PFSK-1 (cell line): Measurements from ENCODE around the gene BMP15.

ENCODE experiments used
- FOXP2 ChIP-seq: optimal IDR thresholded peaks from 2 replicates; pipeline ENCODE3; 2011; ENCODE audit warnings: borderline replicate concordance, control low read depth, inconsistent platforms; ENCODE audit not compliant: insufficient read depth; ENCODE audit errors: extremely low read length, extremely low read depth
- POLR2AphosphoS5 ChIP-seq: IDR thresholded peaks from 2 replicates; pipeline ENCODE4 v1.6.1; 2012; ENCODE audit warnings: low read depth, mild to moderate bottlenecking, control low read depth, low read length, moderate library complexity
- SIN3A ChIP-seq: IDR thresholded peaks from 2 replicates; pipeline ENCODE4 v1.6.1; 2012; ENCODE audit warnings: mild to moderate bottlenecking, low read length, moderate library complexity, borderline replicate concordance; ENCODE audit not compliant: insufficient read depth
- TAF1 ChIP-seq: IDR thresholded peaks from 2 replicates; pipeline ENCODE4 v1.6.1; 2012; ENCODE audit warnings: low read length, control low read depth, borderline replicate concordance; ENCODE audit not compliant: insufficient read depth
- TF ChIP-seq, protein P1 (sequence below), 2 experiments: IDR thresholded peaks; 2 replicates each; pipeline versions ENCODE4 v1.6.1 to v1.8.0; 2011 to 2012; ENCODE audit warnings: low read depth in 2 of 2, low read length in 2 of 2, control low read depth in 1 of 2, inconsistent platforms in 1 of 2, mild to moderate bottlenecking in 1 of 2, moderate library complexity in 1 of 2; ENCODE audit not compliant: insufficient read depth in 1 of 2

The BMP15 gene

DNA sequence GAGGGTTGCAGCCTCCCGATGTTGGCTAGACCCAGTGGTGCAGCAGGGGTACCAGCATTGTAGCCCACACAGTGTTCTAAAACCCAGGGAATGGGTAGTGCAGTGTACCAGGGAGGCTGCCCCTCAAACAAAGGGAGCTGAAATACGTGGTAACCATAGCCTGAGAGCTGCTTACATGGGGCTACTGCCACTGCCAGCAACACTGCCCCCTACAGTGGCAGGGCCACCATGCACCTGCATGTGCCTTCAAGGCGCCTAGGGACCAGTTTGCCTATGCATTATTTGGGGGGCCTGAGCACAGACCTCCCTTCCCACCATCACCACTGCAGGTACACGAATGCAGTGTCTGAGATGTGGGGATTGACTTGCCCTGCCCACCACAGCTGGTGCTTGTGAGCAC, 21.0 kb upstream of the BMP15 start:
- TF ChIP-seq, protein P1, sequence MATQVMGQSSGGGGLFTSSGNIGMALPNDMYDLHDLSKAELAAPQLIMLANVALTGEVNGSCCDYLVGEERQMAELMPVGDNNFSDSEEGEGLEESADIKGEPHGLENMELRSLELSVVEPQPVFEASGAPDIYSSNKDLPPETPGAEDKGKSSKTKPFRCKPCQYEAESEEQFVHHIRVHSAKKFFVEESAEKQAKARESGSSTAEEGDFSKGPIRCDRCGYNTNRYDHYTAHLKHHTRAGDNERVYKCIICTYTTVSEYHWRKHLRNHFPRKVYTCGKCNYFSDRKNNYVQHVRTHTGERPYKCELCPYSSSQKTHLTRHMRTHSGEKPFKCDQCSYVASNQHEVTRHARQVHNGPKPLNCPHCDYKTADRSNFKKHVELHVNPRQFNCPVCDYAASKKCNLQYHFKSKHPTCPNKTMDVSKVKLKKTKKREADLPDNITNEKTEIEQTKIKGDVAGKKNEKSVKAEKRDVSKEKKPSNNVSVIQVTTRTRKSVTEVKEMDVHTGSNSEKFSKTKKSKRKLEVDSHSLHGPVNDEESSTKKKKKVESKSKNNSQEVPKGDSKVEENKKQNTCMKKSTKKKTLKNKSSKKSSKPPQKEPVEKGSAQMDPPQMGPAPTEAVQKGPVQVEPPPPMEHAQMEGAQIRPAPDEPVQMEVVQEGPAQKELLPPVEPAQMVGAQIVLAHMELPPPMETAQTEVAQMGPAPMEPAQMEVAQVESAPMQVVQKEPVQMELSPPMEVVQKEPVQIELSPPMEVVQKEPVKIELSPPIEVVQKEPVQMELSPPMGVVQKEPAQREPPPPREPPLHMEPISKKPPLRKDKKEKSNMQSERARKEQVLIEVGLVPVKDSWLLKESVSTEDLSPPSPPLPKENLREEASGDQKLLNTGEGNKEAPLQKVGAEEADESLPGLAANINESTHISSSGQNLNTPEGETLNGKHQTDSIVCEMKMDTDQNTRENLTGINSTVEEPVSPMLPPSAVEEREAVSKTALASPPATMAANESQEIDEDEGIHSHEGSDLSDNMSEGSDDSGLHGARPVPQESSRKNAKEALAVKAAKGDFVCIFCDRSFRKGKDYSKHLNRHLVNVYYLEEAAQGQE (IDR thresholded peaks at IDR 0.05; ENCODE audit: insufficient read depth in 1 of 2, low read depth in 2 of 2, low read length in 2 of 2) = no peak
- TF ChIP-seq POLR2AphosphoS5 = no peak
- no peak for TF ChIP-seq SIN3A
- TF ChIP-seq TAF1 = no peak
- TF ChIP-seq FOXP2 = no peak

DNA sequence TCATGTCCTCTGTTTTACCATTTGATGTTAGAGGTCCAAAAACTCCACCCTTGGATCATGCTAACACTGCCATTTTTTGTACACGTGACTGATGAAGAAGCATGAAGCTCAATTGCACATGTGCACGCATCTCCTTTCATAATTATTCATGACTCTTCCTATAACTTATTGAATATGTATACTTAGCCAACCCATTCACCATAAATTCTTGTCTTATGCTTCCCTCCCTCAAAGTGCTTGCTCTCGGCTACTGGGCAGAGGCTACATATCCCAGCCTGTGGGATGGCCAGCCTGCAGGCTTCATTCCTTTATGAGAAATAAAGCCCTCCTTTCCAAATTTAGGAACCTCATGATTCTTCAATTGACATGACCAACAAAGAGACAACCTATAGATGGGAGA, 17.5 kb upstream of the BMP15 start:
- TF ChIP-seq FOXP2 (no peak), SIN3A (no peak), POLR2AphosphoS5 (no peak), TAF1 (no peak)
- TF ChIP-seq, protein P1 (IDR thresholded peaks at IDR 0.05; ENCODE audit: insufficient read depth in 1 of 2, low read depth in 2 of 2, low read length in 2 of 2) = no peak

DNA sequence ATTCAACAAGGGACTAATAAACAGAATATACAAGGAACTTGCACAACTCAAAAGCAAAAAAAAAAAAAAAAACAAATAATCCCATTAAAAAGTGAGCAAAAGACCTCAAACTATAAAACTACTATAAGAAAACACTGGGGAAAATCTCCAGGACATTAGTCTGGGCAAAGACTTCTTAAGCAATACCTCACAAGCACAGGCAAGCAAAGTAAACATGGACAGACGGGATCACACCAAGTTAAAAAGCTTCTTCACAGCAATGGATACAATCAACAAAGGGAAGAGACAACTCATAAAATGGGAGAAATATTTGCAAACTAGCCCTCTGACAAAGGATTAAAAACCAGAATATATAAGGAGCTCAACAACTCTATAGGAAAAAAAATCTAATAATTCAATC, 17.1 kb upstream of the BMP15 start:
- TF ChIP-seq, protein P1 (IDR thresholded peaks at IDR 0.05; ENCODE audit: insufficient read depth in 1 of 2, low read depth in 2 of 2, low read length in 2 of 2) = no peak
- TF ChIP-seq TAF1 (no peak), POLR2AphosphoS5 (no peak), SIN3A (no peak), FOXP2 (no peak)

DNA sequence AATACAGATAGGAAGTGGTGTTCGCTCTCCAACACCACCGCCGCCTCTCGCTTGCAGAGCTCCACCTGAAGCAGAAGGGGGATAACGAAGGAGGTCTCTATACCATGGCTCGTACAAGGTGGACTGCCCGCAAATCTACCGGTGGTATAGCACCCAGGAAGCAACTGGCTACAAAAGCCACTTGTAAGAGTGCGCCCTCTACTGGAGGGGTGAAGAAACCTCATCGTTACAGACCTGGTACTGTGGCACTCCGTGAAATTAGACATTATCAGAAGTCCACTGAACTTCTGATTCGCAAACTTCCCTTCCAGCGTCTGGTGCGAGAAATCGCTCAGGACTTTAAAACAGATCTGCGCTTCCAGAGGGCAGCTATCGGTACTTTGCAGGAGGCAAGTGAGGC, 5.2 kb upstream of the BMP15 start:
- TF ChIP-seq POLR2AphosphoS5 (no peak), SIN3A (no peak), TAF1 (no peak), FOXP2 (no peak)
- TF ChIP-seq, protein P1 (IDR thresholded peaks at IDR 0.05; ENCODE audit: insufficient read depth in 1 of 2, low read depth in 2 of 2, low read length in 2 of 2) = no peak

DNA sequence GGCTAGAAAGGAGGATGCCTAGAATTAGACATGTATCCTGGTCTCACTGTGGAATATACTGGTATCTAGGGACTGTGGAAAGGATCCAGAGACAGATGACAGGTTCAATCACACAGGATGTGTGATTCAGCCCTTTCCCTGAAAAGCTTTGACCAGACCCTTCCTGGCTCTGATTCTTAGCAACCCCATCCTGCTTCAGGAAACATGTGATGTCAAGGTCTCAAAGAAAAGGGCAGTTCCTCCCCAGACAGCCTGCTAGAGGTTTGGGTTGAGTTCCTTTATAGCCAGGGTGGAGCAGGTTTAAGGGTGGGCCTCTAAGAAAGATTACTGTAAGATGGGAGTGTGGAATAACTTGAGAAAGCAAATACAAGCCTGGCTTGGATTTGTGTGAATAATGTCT, 3.0 kb downstream of the BMP15 start:
- no peak for TF ChIP-seq POLR2AphosphoS5

DNA sequence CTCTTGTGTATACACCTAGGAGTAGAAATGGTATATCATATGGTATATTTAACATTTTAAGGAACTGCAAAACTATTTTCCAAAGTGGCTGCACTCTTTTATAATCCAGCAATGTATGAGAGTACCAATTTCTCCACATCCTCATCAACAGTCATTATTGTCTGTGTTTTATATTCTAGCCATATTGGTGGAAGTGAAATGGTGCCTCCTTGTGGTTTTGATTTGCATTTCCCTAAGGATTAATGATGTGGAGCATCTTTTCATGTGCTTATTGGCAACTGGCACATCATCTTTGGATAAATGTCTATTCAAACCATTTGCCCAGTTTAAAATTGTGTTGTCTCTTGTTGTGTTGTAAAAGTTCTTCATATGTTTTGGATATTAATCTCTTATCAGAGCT, 9.6 kb downstream of the BMP15 start:
- TF ChIP-seq TAF1 (no peak), FOXP2 (no peak), SIN3A (no peak), POLR2AphosphoS5 (no peak)
- TF ChIP-seq, protein P1 (IDR thresholded peaks at IDR 0.05; ENCODE audit: insufficient read depth in 1 of 2, low read depth in 2 of 2, low read length in 2 of 2) = no peak
